OCI-LY7 (cell line): ENCODE data around the gene PLAC9. TPM values are rescaled to one million over a fixed set of nuclear protein-coding genes. Genes with fewer than 3 reads are reported as not detected.
A peak's percentile ranks its signal among the peaks of the same experiment; 100 is the strongest.

Experiments
- BruUV-seq: library from RNA; stranded (reverse); fragments of 400-500 nt; replicated peaks from 2 replicates; lab custom pipeline; 2021; lab: Mats Ljungman, UMichigan
- CTCF ChIA-PET: fragments of 300-600 bp; sonication (Branson Sonifier 250); formaldehyde crosslinking; loops from one replicate; lab custom pipeline; 2022; ENCODE audit warnings: antibody characterized with exemption; ENCODE audit not compliant: unreplicated experiment; lab: Charles Lee
- POLR2A ChIA-PET: fragments of 300-600 bp; sonication (Branson Sonifier 250); formaldehyde crosslinking; loops from one replicate; lab custom pipeline; 2022; ENCODE audit warnings: antibody characterized with exemption; lab: Charles Lee
- DNase-seq: peaks from one replicate; pipeline ENCODE4 v3.0.0-alpha.2; 2015; ENCODE audit warnings: low spot score
- H2AFZ ChIP-seq: fragments of 200-600 bp; sonication (generic), shearing (Covaris generic); 2 replicates; pipeline ENCODE4 v1.6.1; 2014; ENCODE audit warnings: mild to moderate bottlenecking, antibody characterized with exemption, low read length, moderate library complexity
- H3K27ac ChIP-seq: fragments of 200-600 bp; sonication (generic); 2 replicates; pipeline ENCODE4 v1.5.1; 2014; ENCODE audit warnings: mixed run types, low read depth, mild to moderate bottlenecking, moderate library complexity, low read length, inconsistent platforms; ENCODE audit not compliant: poor library complexity, severe bottlenecking
- H3K36me3 ChIP-seq: fragments of 200-600 bp; sonication (generic); 2 replicates; pipeline ENCODE4 v1.6.1; 2014; ENCODE audit warnings: mild to moderate bottlenecking, antibody characterized with exemption, low read length, moderate library complexity, mixed read lengths; ENCODE audit not compliant: insufficient read depth
- H3K4me1 ChIP-seq: fragments of 200-600 bp; sonication (generic); 2 replicates; pipeline ENCODE4 v1.5.1; 2014; ENCODE audit warnings: mild to moderate bottlenecking, low read length; ENCODE audit not compliant: insufficient read depth, poor library complexity, severe bottlenecking
- H3K4me2 ChIP-seq: fragments of 200-600 bp; sonication (generic); 2 replicates; pipeline ENCODE4 v1.6.1; 2014; ENCODE audit warnings: mild to moderate bottlenecking, low read length
- H3K4me3 ChIP-seq: fragments of 200-600 bp; sonication (generic); 2 replicates; pipeline ENCODE4 v1.5.1; 2014; ENCODE audit warnings: mild to moderate bottlenecking, low read depth, low read length; ENCODE audit not compliant: poor library complexity, severe bottlenecking
- H3K79me2 ChIP-seq: fragments of 200-600 bp; sonication (generic); 2 replicates; pipeline ENCODE4 v1.6.1; 2016; ENCODE audit warnings: low read depth, mild to moderate bottlenecking, low read length, moderate library complexity, mixed read lengths; ENCODE audit not compliant: insufficient read depth
- H3K9me2 ChIP-seq: fragments of 200-600 bp; sonication (generic); 2 replicates; pipeline ENCODE4 v1.6.1; 2016; ENCODE audit warnings: mild to moderate bottlenecking, low read length, mixed read lengths; ENCODE audit not compliant: insufficient read depth
- H3K9me3 ChIP-seq: fragments of 200-600 bp; sonication (generic); 2 replicates; pipeline ENCODE4 v1.6.1; 2014; ENCODE audit warnings: mild to moderate bottlenecking, mixed run types, low read length, mixed read lengths
- H4K20me1 ChIP-seq: fragments of 200-600 bp; sonication (generic); 2 replicates; pipeline ENCODE4 v1.6.1; 2014; ENCODE audit warnings: mild to moderate bottlenecking, antibody characterized with exemption, low read length, moderate library complexity, mixed read lengths; ENCODE audit not compliant: insufficient read depth
- CTCF ChIP-seq: fragments of 200-600 bp; sonication (generic); conservative IDR thresholded peaks from 2 replicates; pipeline ENCODE4 v1.5.1; 2014; ENCODE audit warnings: mild to moderate bottlenecking, antibody characterized with exemption, low read length, moderate library complexity, mixed read lengths
- EZH2phosphoT487 ChIP-seq: fragments of 200-600 bp; sonication (generic); IDR thresholded peaks from 2 replicates; pipeline ENCODE4 v1.6.1; 2018; ENCODE audit warnings: low read depth, borderline replicate concordance, mild to moderate bottlenecking, mixed run types, antibody characterized with exemption, low read length, moderate library complexity, mixed read lengths
- intact Hi-C: fragments of 100-400 bp; cut with micrococcal nuclease; formaldehyde crosslinking; loops from one replicate; pipeline ENCODE4 v1.10.0; 2022; ENCODE audit not compliant: unreplicated experiment
- total RNA-seq, 2 experiments: library from RNA; depleted of rRNA in 1 of 2; stranded (reverse); fragments of >200 nt in 1 of 2; shearing (Covaris generic) in 1 of 2; gene quantifications; 2 replicates each; pipeline ENCODE4 v1.2.3, GENCODE V29; 2014 to 2022

Gene PLAC9
- total RNA-seq, 2 experiments from 2014 or later, result not detected

DNA sequence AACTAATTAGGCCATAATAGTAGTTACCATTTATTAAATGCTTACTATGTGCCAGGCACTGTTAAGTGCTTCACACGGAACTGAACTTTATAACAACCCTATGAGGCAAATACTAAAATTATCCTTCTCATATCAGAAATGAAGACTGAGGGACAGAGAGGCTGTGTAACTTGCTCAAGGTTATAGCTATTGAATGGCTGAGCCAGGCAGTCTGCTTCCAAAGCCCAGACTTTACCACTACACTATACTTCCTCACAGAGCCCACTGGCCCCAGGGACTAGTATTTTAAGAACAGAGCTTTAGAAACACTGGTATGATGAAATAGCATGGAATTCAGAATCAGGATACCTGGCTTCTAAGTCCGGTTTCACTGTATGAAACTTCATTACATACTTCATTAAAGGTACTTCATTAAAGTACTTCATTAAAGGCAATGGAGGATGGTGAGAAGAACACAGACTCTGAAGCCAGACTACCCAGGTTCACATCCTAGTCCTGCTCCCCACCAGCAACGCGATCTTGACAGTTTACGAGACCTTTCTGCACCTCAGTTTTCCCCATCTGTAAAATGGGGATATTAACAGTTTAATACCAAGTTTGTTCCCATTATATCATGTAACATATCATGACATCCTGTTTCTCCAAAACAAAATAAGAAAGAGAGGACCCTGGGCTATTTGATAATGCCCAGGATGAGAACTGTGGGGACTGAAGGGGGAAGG is 53.2 kb downstream of the PLAC9 start:
- peaks cover 88% of the 10 kb centered on the region for H3K79me2 ChIP-seq
- H3K36me3 ChIP-seq, result peaks cover 19% of the 10 kb centered on the region
- H3K4me3 ChIP-seq, result no peak overlapping the region
- no peaks in the 10 kb centered on the region for H3K9me3 ChIP-seq
- ChIA-PET CTCF (interaction anchor here (0.9 kb wide), 1 partner anchor 13 kb away, joined by 3 read pairs; no protein-coding TSS in a partner anchor), POLR2A (interaction anchor here (1.0 to 2.0 kb wide), 2 partner anchors 10 to 12 kb away, joined by 3 to 9 read pairs; no protein-coding TSS in a partner anchor)
- intact Hi-C loops, result loop anchor here (5.0 kb wide), 1 partner anchor 272 kb away; no protein-coding TSS in a partner anchor
- H3K4me1 ChIP-seq, result peaks cover 53% of the 10 kb centered on the region
- TF ChIP-seq CTCF (no peak), EZH2phosphoT487 (no peak)
- no peaks in the 10 kb centered on the region for H3K9me2 ChIP-seq
- H3K27ac ChIP-seq, result peak overlapping the region; percentile 97
- DNase-seq, result no peak
- no TSS peak for BruUV-seq
- H2AFZ ChIP-seq, result no peak overlapping the region
- H3K4me2 ChIP-seq, result peak overlapping the region; percentile 97
- no peaks in the 10 kb centered on the region; the same call in 1 of the 2 replicates for H4K20me1 ChIP-seq

- H3K4me1 ChIP-seq, result peaks cover 61% of the 10 kb centered on the region
- peaks cover 19% of the 10 kb centered on the region for H3K36me3 ChIP-seq
- 0 out of 2 replicates have a peak, but pooled peaks cover 3% of the 10 kb centered on the region for H3K9me3 ChIP-seq
- peak overlapping the region; percentile 97 for H3K4me2 ChIP-seq
- no peaks in the 10 kb centered on the region for H3K9me2 ChIP-seq
- H3K4me3 ChIP-seq, result peak overlapping the region; percentile 63
- peaks cover 88% of the 10 kb centered on the region for H3K79me2 ChIP-seq
- peak; percentile 57 for DNase-seq
- H4K20me1 ChIP-seq, result no peaks in the 10 kb centered on the region; the same call in 1 of the 2 replicates
- BruUV-seq, result no TSS peak
- ChIA-PET CTCF (no interaction called here), POLR2A (interaction anchor here (0.8 to 3.4 kb wide), 3 partner anchors 11 to 41 kb away, joined by 3 to 36 read pairs (median 5); partner anchors contain the start of gene ANXA11)
- intact Hi-C loops, result loop anchor here (1.0 to 5.0 kb wide), 2 partner anchors 19 to 271 kb away; partner anchors contain the start of gene ANXA11
- H3K27ac ChIP-seq, result peak overlapping the region; percentile 97
- no peak overlapping the region for H2AFZ ChIP-seq
- TF ChIP-seq EZH2phosphoT487 (no peak), CTCF (no peak)
Measured at GRCh38 chr10:80186364-80187012, 54.0 kb downstream of the PLAC9 start.
